Measurements from ENCODE around the gene RTTN. TPM values are rescaled to one million over a fixed set of nuclear protein-coding genes. Genes with fewer than 3 reads are reported as not detected.

Gene RTTN
- total and polyA plus RNA-seq, 2 of the 4 experiments (the other 2 are of a cell fraction): 5.8 to 19.9 TPM

GRCh38 chr18:70030728-70031127, 174.8 kb downstream of the RTTN start:
- POLR2A ChIA-PET (ENCODE audit: unreplicated experiment): no interaction called here
- in situ Hi-C loops (cut with MboI; ENCODE audit: low sequenced_read_pairs) (no loop called here), dilution Hi-C loops (cut with HindIII; ENCODE audit: low sequenced_read_pairs, unreplicated experiment) (no loop called here), intact Hi-C loops (cut with micrococcal nuclease) (no loop called here)
- DNase-seq (no peak), ATAC-seq (ENCODE audit: low read depth) (no peak)
- BruUV-seq (replicated peaks): no TSS peak
- no peak overlapping the region for H2AK5ac ChIP-seq (ENCODE audit: low read depth, low read length)
- no peak overlapping the region for H4K5ac ChIP-seq (ENCODE audit: low read depth, low read length)
- no peak overlapping the region for H2BK5ac ChIP-seq (ENCODE audit: low read depth, low read length, poor library complexity, severe bottlenecking)
- H2BK15ac ChIP-seq (ENCODE audit: low read depth, low read length): no peak overlapping the region
- no CpG with 5 or more reads among the region's 1 CpG for WGBS, 2 experiments (ENCODE audit: extremely low coverage in 2 of 2, insufficient read length in 1 of 2)
- H3K9ac ChIP-seq (ENCODE audit: low read depth, low read length): no peak overlapping the region
- H3K4me1 ChIP-seq (ENCODE audit: control insufficient read depth, insufficient read depth, low read length): no peaks in the 10 kb centered on the region
- no peaks in the 10 kb centered on the region for H4K20me1 ChIP-seq (ENCODE audit: insufficient read depth, low read length)
- H3K9me3 ChIP-seq (ENCODE audit: control insufficient read depth, insufficient read depth, low read length): no peaks in the 10 kb centered on the region
- H3K36me3 ChIP-seq (ENCODE audit: control insufficient read depth, insufficient read depth, low read length): no peaks in the 10 kb centered on the region; the same call in 1 of the 2 replicates
- H3K4me3 ChIP-seq (ENCODE audit: insufficient read depth, low read depth, low read length): no peak overlapping the region
- no peak overlapping the region for H2BK120ac ChIP-seq (ENCODE audit: low read depth, low read length)
- H2AK9ac ChIP-seq (replicated peaks; ENCODE audit: low read depth, low read length, poor library complexity): no peak overlapping the region
- no peak overlapping the region for H2BK20ac ChIP-seq (ENCODE audit: low read depth, low read length)
- TF ChIP-seq NFE2L2 (IDR thresholded peaks at IDR 0.05; ENCODE audit: low read depth, low read length) (no peak), SMC3 (IDR thresholded peaks at IDR 0.05; ENCODE audit: low read depth, low read length) (no peak), BHLHE40 (IDR thresholded peaks at IDR 0.05; ENCODE audit: low read depth, low read length) (no peak), POLR2A (IDR thresholded peaks at IDR 0.05; ENCODE audit: low read depth, low read length) (no peak), MAZ (IDR thresholded peaks at IDR 0.05; ENCODE audit: borderline replicate concordance, low read depth, low read length) (no peak), RCOR1 (IDR thresholded peaks at IDR 0.05; ENCODE audit: insufficient replicate concordance, low read length) (no peak), CTCF (conservative IDR thresholded peaks at IDR 0.05; ENCODE audit: low read depth, low read length) (no peak), CHD1 (IDR thresholded peaks at IDR 0.05; ENCODE audit: low read depth, low read length) (no peak), RAD21 (IDR thresholded peaks at IDR 0.05; ENCODE audit: low read length) (no peak), MXI1 (IDR thresholded peaks at IDR 0.05; ENCODE audit: borderline replicate concordance, low read depth, low read length) (no peak)
- TF ChIP-seq, protein P1, sequence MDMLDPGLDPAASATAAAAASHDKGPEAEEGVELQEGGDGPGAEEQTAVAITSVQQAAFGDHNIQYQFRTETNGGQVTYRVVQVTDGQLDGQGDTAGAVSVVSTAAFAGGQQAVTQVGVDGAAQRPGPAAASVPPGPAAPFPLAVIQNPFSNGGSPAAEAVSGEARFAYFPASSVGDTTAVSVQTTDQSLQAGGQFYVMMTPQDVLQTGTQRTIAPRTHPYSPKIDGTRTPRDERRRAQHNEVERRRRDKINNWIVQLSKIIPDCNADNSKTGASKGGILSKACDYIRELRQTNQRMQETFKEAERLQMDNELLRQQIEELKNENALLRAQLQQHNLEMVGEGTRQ (IDR thresholded peaks at IDR 0.05; ENCODE audit: low read depth, low read length): no peak
- TF ChIP-seq, protein P2, sequence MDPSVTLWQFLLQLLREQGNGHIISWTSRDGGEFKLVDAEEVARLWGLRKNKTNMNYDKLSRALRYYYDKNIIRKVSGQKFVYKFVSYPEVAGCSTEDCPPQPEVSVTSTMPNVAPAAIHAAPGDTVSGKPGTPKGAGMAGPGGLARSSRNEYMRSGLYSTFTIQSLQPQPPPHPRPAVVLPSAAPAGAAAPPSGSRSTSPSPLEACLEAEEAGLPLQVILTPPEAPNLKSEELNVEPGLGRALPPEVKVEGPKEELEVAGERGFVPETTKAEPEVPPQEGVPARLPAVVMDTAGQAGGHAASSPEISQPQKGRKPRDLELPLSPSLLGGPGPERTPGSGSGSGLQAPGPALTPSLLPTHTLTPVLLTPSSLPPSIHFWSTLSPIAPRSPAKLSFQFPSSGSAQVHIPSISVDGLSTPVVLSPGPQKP (IDR thresholded peaks at IDR 0.05; ENCODE audit: borderline replicate concordance, low read depth, low read length): no peak
- H3K79me1 ChIP-seq (ENCODE audit: low read depth in 1 of 2, low read length in 2 of 2): no peaks in the 10 kb centered on the region
- no peak overlapping the region for H3K27ac ChIP-seq (ENCODE audit: insufficient read depth, low read length)
- no peak overlapping the region for H3K4ac ChIP-seq (ENCODE audit: low read depth, low read length)
- no peak overlapping the region for H4K91ac ChIP-seq (ENCODE audit: insufficient read depth, low read depth, low read length)
- H3K4me2 ChIP-seq (ENCODE audit: low read depth, low read length): no peak overlapping the region
- H2AFZ ChIP-seq (replicated peaks; ENCODE audit: low read length, poor library complexity): no peak overlapping the region
- no peak overlapping the region for H4K8ac ChIP-seq (ENCODE audit: low read depth in 2 of 2, low read length in 2 of 2)
- H3K18ac ChIP-seq (ENCODE audit: low read depth, low read length): no peak overlapping the region
- CTCF ChIA-PET: no interaction called here
- H3K9me1 ChIP-seq (ENCODE audit: insufficient read depth, low read length): no peaks in the 10 kb centered on the region
- H3K56ac ChIP-seq (ENCODE audit: extremely low read depth, insufficient read depth, low read length): no peak overlapping the region
- H3K23ac ChIP-seq (ENCODE audit: low read depth, low read length): no peak overlapping the region
- H3K14ac ChIP-seq (replicated peaks; ENCODE audit: low read depth, low read length): no peak overlapping the region
- no peaks in the 10 kb centered on the region for H3K27me3 ChIP-seq (ENCODE audit: control insufficient read depth, insufficient read depth, low read length)
